Measurements from ENCODE around the gene LPCAT3. TPM values are rescaled to one million over a fixed set of nuclear protein-coding genes. Genes with fewer than 3 reads are reported as not detected.
A peak's percentile ranks its signal among the peaks of the same experiment; 100 is the strongest.

The LPCAT3 gene
- total RNA-seq, 1 experiment from 2014 or later, result 45.8 TPM

DNA sequence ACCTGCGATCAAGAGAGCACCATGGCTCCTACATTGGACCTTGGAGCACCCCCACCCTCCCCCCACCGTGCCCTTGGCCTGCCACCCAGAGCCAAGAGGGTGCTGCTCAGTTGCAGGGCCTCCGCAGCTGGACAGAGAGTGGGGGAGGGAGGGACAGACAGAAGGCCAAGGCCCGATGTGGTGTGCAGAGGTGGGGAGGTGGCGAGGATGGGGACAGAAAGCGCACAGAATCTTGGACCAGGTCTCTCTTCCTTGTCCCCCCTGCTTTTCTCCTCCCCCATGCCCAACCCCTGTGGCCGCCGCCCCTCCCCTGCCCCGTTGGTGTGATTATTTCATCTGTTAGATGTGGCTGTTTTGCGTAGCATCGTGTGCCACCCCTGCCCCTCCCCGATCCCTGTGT, 76.5 kb downstream of the LPCAT3 start:
- ChIA-PET POLR2A (interaction anchor here (1.2 to 6.2 kb wide), 3 partner anchors 16 to 72 kb away, joined by 3 to 106 read pairs (median 6); partner anchors contain the start of genes SPSB2 and TPI1), RAD21 (ENCODE audit: low non-redundant PET in 1 of 2, low total read pairs in 2 of 2, uncharacterized antibody in 2 of 2, unreplicated experiment in 2 of 2) (no interaction called here), CTCF (no interaction called here)
- intact Hi-C loops (cut with micrococcal nuclease), result loop anchor here (10.0 kb wide), 1 partner anchor 103 kb away; no protein-coding TSS in a partner anchor
- Histone ChIP-seq H3K9me3 (ENCODE audit: control insufficient read depth in 1 of 2, insufficient read depth in 1 of 2, low read depth in 1 of 2, low read length in 2 of 2) (no peaks in the 10 kb centered on the region), H3K9me2 (ENCODE audit: insufficient read depth) (no peaks in the 10 kb centered on the region), H3K4me3 (replicated peaks in 1 of 2; ENCODE audit: low read depth in 1 of 2, low read length in 2 of 2) (no peak overlapping the region), H3K79me2 (ENCODE audit: insufficient read depth, low read length) (peaks cover 16% of the 10 kb centered on the region), H4K20me1 (ENCODE audit: insufficient read depth) (no peaks in the 10 kb centered on the region), H2AFZ (ENCODE audit: low read depth, low read length, poor library complexity, severe bottlenecking) (no peak overlapping the region), H3K9ac (ENCODE audit: low read length) (no peak overlapping the region), H3K27ac (ENCODE audit: low read depth, low read length) (peak overlapping the region; percentile 26; the same call in 1 of the 2 replicates), H3K4me1 (ENCODE audit: control insufficient read depth in 1 of 2, insufficient read depth in 2 of 2, low read length in 2 of 2) (peaks cover 22 to 69% of the 10 kb centered on the region in 2 experiments), H3K36me3 (ENCODE audit: control insufficient read depth in 1 of 2, insufficient read depth in 2 of 2, low read length in 2 of 2) (peaks cover 6 to 9% of the 10 kb centered on the region in 2 experiments; a peak in 2 of 4 replicates), H3K4me2 (ENCODE audit: low read length) (no peak overlapping the region), H3K27me3 (ENCODE audit: insufficient read depth, low read length) (no peaks in the 10 kb centered on the region)
- DNase-seq (ENCODE audit: low read depth, low spot score) (no peak), ATAC-seq (no peak)
- BruUV-seq (replicated peaks), result no TSS peak
- TF ChIP-seq, protein P1, sequence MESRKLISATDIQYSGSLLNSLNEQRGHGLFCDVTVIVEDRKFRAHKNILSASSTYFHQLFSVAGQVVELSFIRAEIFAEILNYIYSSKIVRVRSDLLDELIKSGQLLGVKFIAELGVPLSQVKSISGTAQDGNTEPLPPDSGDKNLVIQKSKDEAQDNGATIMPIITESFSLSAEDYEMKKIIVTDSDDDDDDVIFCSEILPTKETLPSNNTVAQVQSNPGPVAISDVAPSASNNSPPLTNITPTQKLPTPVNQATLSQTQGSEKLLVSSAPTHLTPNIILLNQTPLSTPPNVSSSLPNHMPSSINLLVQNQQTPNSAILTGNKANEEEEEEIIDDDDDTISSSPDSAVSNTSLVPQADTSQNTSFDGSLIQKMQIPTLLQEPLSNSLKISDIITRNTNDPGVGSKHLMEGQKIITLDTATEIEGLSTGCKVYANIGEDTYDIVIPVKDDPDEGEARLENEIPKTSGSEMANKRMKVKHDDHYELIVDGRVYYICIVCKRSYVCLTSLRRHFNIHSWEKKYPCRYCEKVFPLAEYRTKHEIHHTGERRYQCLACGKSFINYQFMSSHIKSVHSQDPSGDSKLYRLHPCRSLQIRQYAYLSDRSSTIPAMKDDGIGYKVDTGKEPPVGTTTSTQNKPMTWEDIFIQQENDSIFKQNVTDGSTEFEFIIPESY (IDR thresholded peaks at IDR 0.05; ENCODE audit: extremely low read depth, insufficient replicate concordance, low read length), result no peak
- TF ChIP-seq JUND (IDR thresholded peaks at IDR 0.05), result no peak
- no peak for TF ChIP-seq RAD21 (IDR thresholded peaks at IDR 0.05; ENCODE audit: low read depth)
- TF ChIP-seq, protein P2, sequence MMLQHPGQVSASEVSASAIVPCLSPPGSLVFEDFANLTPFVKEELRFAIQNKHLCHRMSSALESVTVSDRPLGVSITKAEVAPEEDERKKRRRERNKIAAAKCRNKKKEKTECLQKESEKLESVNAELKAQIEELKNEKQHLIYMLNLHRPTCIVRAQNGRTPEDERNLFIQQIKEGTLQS (IDR thresholded peaks at IDR 0.05), result no peak
- no peak for TF ChIP-seq EGR1 (IDR thresholded peaks at IDR 0.05; ENCODE audit: low read depth)
- TF ChIP-seq CBX3 (IDR thresholded peaks at IDR 0.05; ENCODE audit: low read depth), result no peak
- TF ChIP-seq ZNF274 (IDR thresholded peaks at IDR 0.05; ENCODE audit: low read depth, low read length), result no peak
- no peak for TF ChIP-seq SP1 (IDR thresholded peaks at IDR 0.05; ENCODE audit: low read depth)
- TF ChIP-seq, protein P3, sequence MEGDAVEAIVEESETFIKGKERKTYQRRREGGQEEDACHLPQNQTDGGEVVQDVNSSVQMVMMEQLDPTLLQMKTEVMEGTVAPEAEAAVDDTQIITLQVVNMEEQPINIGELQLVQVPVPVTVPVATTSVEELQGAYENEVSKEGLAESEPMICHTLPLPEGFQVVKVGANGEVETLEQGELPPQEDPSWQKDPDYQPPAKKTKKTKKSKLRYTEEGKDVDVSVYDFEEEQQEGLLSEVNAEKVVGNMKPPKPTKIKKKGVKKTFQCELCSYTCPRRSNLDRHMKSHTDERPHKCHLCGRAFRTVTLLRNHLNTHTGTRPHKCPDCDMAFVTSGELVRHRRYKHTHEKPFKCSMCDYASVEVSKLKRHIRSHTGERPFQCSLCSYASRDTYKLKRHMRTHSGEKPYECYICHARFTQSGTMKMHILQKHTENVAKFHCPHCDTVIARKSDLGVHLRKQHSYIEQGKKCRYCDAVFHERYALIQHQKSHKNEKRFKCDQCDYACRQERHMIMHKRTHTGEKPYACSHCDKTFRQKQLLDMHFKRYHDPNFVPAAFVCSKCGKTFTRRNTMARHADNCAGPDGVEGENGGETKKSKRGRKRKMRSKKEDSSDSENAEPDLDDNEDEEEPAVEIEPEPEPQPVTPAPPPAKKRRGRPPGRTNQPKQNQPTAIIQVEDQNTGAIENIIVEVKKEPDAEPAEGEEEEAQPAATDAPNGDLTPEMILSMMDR (IDR thresholded peaks at IDR 0.05 in 2 of 3, conservative IDR thresholded peaks at IDR 0.05 in 1 of 3; ENCODE audit: borderline replicate concordance in 1 of 3, insufficient read depth in 1 of 3, low read depth in 2 of 3, low read length in 2 of 3), result no peak
- no peak for TF ChIP-seq FOSL1 (IDR thresholded peaks at IDR 0.05; ENCODE audit: low read depth)
- TF ChIP-seq SRF (IDR thresholded peaks at IDR 0.05; ENCODE audit: low read depth), result no peak
- TF ChIP-seq ELF1 (IDR thresholded peaks at IDR 0.05; ENCODE audit: borderline replicate concordance, low read depth), result no peak
- TF ChIP-seq MAX (IDR thresholded peaks at IDR 0.05), result no peak
- no peak for TF ChIP-seq TCF7L2 (IDR thresholded peaks at IDR 0.05; ENCODE audit: borderline replicate concordance, extremely low read depth, insufficient read depth, insufficient read length)
- no peak for TF ChIP-seq CEBPB (IDR thresholded peaks at IDR 0.05; ENCODE audit: low read depth)
- TF ChIP-seq, protein P4, sequence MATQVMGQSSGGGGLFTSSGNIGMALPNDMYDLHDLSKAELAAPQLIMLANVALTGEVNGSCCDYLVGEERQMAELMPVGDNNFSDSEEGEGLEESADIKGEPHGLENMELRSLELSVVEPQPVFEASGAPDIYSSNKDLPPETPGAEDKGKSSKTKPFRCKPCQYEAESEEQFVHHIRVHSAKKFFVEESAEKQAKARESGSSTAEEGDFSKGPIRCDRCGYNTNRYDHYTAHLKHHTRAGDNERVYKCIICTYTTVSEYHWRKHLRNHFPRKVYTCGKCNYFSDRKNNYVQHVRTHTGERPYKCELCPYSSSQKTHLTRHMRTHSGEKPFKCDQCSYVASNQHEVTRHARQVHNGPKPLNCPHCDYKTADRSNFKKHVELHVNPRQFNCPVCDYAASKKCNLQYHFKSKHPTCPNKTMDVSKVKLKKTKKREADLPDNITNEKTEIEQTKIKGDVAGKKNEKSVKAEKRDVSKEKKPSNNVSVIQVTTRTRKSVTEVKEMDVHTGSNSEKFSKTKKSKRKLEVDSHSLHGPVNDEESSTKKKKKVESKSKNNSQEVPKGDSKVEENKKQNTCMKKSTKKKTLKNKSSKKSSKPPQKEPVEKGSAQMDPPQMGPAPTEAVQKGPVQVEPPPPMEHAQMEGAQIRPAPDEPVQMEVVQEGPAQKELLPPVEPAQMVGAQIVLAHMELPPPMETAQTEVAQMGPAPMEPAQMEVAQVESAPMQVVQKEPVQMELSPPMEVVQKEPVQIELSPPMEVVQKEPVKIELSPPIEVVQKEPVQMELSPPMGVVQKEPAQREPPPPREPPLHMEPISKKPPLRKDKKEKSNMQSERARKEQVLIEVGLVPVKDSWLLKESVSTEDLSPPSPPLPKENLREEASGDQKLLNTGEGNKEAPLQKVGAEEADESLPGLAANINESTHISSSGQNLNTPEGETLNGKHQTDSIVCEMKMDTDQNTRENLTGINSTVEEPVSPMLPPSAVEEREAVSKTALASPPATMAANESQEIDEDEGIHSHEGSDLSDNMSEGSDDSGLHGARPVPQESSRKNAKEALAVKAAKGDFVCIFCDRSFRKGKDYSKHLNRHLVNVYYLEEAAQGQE (IDR thresholded peaks at IDR 0.05; ENCODE audit: low read depth), result no peak
- TF ChIP-seq EZH2 (IDR thresholded peaks at IDR 0.05), result no peak
- TF ChIP-seq ZFX (IDR thresholded peaks at IDR 0.05), result no peak
- TF ChIP-seq EZH2phosphoT487 (IDR thresholded peaks at IDR 0.05; ENCODE audit: borderline replicate concordance), result no peak
- no peak for TF ChIP-seq SIN3A (IDR thresholded peaks at IDR 0.05; ENCODE audit: low read depth)

All from HCT116 (cell line).